Measurements from ENCODE around the gene BRPF1. TPM values are rescaled to one million over a fixed set of nuclear protein-coding genes. Genes with fewer than 3 reads are reported as not detected.
"Not testable (repeated sequence)": the region's sequence is repeated elsewhere in the genome, so short reads cannot be mapped to it uniquely, and the experiment has no call there.

The BRPF1 gene
- total RNA-seq, 2 donors from 2014 or later, result 22.7 to 31.0 TPM

DNA sequence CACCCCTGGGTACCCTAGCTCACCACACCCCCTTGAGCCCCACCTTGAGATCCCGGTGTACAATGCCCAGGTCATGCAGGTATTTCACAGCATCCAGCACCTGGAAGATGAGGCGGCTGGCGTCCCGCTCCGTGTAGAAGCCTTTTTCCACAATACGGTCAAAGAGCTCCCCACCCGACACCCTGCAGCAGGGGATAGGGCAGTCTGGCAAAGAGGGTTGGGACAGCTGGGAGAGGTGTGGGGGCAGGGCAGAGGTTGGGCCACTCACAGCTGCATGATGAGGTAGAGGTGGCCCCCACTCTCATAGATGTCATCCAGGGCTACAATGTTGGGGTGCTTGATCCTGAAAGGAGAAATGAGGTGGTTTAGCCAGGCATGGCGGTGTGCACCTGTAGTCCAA is 31.3 kb downstream of the BRPF1 start:
- Mint-ChIP-seq H3K9me3 (no peaks in the 10 kb centered on the region), H3K36me3 (ENCODE audit: low read depth) (peaks cover 99% of the 10 kb centered on the region), H3K4me1 (peaks cover 14% of the 10 kb centered on the region), H3K4me3 (no peak overlapping the region), H3K27me3 (no peaks in the 10 kb centered on the region), H3K27ac (no peak overlapping the region)
- ATAC-seq (replicated peaks), result no peak

DNA sequence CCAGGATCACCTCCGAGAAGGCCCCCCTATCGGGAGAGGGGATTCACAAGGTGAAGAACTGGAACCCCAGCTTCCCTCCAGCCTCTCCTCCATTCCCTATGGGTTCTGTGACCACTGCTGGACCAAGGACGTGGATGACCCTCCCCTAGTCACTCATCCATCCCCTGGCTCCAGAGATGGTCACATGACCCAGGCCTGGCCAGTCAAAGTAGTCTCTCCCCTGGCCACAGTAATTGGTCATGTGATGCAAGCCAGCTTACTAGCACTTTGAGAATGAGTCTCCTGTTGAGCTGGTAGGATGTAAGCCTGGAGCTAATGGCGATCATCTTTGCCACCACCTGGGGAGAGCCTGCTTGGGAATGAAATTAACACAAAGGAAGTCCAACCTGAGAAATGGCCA is 34.3 kb downstream of the BRPF1 start:
- ATAC-seq (replicated peaks), result no peak
- H3K4me3 Mint-ChIP-seq, result peak overlapping the region; percentile 29
- peaks cover 86% of the 10 kb centered on the region for H3K36me3 Mint-ChIP-seq (ENCODE audit: low read depth)
- no peak overlapping the region for H3K27ac Mint-ChIP-seq
- peaks cover 21% of the 10 kb centered on the region for H3K4me1 Mint-ChIP-seq
- no peaks in the 10 kb centered on the region for H3K27me3 Mint-ChIP-seq
- H3K9me3 Mint-ChIP-seq, result no peaks in the 10 kb centered on the region

DNA sequence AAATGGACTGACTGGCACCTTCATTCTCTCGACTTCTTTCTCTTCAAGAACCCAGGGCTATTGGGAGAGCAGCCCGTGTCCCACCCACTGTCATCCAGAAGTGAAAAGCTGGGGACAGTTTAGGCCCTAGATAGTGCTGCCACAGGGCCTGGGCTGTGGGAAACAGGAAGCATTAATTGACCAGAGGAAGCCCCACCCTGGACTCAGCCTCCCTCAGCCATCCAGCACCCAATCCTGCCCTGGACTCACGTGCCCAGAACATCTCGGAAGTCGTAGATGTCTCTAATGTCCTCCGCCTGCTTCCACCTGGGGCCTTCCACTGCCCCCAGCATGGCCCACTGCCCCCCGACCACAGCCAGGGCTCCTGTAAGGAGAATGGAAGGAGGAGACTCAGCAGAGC is 35.9 kb downstream of the BRPF1 start:
- no peak for ATAC-seq (replicated peaks)
- Mint-ChIP-seq H3K9me3 (no peaks in the 10 kb centered on the region), H3K4me1 (peaks cover 18% of the 10 kb centered on the region), H3K4me3 (peak overlapping the region; percentile 87), H3K27ac (peak overlapping the region; percentile 6), H3K27me3 (no peaks in the 10 kb centered on the region), H3K36me3 (ENCODE audit: low read depth) (peaks cover 70% of the 10 kb centered on the region)

DNA sequence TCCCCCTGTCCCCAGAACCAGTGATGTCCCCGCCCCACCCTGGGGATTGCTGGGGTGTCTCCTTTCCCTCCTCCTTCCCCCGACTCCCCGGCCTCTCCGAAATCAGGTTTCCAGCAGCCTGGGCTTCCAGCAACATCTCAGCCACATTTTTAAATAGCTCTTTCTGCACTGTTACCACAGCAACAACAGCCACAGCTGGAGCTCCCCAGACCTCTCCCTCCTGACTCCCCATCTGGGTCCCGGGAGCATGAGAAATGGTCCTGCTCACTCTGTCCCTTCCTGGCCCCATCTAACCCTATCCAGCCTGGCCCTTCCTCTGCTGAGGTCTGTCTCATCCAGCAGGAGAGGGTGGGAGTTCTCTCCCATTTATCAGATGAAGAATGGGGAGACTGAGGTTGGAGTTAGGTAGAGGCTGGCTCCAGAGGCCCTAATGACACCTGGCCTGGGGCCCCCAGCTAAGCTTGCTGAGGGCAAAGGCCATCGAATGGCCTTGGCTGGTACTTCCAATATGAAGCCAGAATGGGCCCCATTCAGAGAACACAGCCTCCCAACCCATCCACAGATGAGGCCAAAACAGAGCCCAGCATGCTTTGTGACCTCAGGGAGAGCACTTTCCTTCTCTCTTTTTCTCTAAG is 36.7 kb downstream of the BRPF1 start:
- H3K9me3 Mint-ChIP-seq, result no peaks in the 10 kb centered on the region
- H3K27ac Mint-ChIP-seq, result peak overlapping the region; percentile 90

DNA sequence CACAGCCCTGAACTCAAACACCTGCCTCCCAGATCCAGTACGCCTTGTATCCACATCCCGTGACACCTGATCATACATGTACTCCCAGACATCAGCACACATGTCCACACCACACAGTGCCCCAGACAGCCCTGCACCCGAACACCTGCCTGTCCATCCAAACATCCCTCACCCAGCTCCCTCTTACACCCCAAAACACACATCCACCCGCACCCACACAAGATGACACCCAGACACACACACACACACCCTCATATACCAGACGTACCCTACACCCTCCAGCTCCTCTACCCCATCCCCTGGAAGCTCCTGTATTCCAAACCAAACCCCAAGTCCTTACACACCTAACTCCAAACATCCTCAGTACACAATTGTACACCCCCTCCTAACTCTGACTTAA is 37.5 kb downstream of the BRPF1 start:
- ATAC-seq (replicated peaks), result no peak
- Mint-ChIP-seq H3K27me3 (no peaks in the 10 kb centered on the region), H3K4me1 (peaks cover 18% of the 10 kb centered on the region), H3K27ac (peak overlapping the region; percentile 90), H3K36me3 (ENCODE audit: low read depth) (peaks cover 54% of the 10 kb centered on the region), H3K9me3 (no peaks in the 10 kb centered on the region), H3K4me3 (peak overlapping the region; percentile 87)

More for the DNA sequence above, 36.7 kb downstream of the BRPF1 start:
- H3K36me3 Mint-ChIP-seq (ENCODE audit: low read depth), result peaks cover 62% of the 10 kb centered on the region
- no peak for ATAC-seq (replicated peaks)
- peak overlapping the region; percentile 87 for H3K4me3 Mint-ChIP-seq
- H3K4me1 Mint-ChIP-seq, result peaks cover 18% of the 10 kb centered on the region
- no peaks in the 10 kb centered on the region for H3K27me3 Mint-ChIP-seq

DNA sequence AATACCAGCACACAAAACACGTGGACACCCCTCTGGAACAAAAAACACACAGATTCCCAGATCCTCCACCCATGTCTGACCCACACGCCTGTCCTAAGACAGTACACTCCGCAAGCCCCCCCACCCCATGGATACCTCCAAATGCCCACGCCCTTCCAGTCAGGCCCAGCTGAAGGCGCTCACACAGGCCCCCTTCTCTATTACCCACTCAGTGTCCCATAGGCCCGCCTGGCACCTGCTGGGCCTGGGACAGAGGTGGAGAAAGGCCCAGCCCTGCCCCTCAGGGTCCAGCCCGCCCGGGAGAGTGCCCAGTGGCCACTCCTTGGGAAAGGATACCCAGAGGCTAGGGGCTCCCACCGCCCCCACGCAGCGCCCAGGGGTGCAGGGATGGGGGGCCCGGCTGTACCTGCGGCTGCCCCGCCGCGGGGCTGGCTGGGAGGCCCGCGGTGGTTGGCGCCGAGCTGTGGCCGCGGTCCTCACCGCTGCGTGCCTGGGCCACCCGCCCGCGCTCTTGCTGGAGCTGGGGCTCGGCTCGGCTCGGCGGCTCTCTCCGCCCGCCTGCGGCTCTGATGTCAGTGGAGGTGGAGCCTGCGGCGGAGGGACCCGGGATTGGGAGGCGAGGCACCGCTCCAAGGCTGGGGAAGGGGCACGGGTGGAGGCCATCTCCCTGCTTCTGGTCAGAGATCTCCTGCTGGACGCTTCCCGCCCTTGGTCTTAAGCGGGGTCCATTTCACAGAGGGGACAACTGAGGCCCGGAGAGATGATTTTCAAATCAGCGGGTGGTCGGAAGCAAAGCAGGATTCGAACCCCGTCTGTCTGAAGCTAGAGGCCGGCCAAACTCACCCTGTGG is 38.1 kb downstream of the BRPF1 start, which contains the start of gene CAMK1:
Gene CAMK1, minus strand, starts transcription at position 522 of the 850 bp plus-strand sequence. CDS start 2,198 bp downstream, outside the sequence.
- Mint-ChIP-seq H3K9me3 (no peaks in the 10 kb centered on the region), H3K27ac (peak within 1 kb of the TSS; percentile 90), H3K36me3 (ENCODE audit: low read depth) (peaks cover 48% of the 10 kb centered on the region), H3K4me3 (peak within 1 kb of the TSS; percentile 87), H3K4me1 (peaks cover 18% of the 10 kb centered on the region), H3K27me3 (no peaks in the 10 kb centered on the region)
- ATAC-seq (replicated peaks), result peak; percentile 98

DNA sequence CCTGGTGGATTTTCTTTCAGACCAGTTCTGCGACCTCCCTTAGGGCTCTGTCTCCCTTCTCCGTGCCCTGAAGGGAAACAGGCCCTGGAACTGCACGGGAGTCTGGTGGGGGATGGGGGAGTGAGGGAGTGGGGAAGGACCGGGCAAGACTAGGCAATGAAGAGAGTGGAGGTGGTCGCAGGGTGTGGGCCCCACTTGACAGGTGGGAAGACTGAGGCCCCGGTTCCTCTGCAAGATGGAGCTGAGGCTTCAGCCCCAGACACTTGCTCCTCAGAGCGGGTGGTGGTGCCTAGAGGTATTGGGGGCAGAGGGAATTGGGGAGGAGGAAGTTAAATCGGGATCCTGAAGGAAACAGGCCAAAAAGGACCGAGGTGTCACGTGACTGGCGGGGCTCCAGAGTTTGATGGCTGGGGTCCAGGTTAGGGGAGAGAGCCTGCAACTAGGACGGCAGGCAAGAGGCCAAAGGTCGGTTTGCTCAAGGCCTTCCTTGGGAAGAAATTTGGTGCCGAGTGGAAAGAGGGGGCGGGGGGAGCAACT is 38.8 kb downstream of the BRPF1 start:
- Mint-ChIP-seq H3K4me1 (peaks cover 18% of the 10 kb centered on the region), H3K27ac (peak overlapping the region; percentile 70), H3K27me3 (no peaks in the 10 kb centered on the region), H3K4me3 (peak overlapping the region; percentile 87), H3K36me3 (ENCODE audit: low read depth) (peaks cover 41% of the 10 kb centered on the region), H3K9me3 (no peaks in the 10 kb centered on the region)
- no peak for ATAC-seq (replicated peaks)

DNA sequence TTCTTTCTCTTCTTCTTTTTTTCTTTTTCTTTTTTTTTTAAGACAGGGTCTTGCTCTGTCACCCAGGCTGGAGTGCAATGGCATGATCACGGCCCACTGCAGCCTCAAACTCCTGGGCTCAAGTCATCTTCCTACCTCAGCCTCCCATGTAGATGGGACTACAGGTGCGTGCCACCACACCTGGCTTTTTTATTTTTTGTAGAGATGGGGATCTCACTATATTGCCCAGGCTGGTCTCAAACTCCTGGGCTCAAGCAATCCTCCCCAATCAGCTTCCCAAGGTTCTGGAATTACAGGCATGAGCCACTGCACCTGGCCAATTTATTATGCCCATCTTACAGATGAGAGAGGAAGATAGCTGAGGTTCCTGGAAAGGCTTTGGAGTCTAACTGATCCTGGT is 39.5 kb downstream of the BRPF1 start:
- H3K36me3 Mint-ChIP-seq (ENCODE audit: low read depth), result peaks cover 35% of the 10 kb centered on the region
- not testable (repeated sequence) for ATAC-seq (replicated peaks); H3K9me3 Mint-ChIP-seq; H3K27me3 Mint-ChIP-seq
- peak overlapping the region; percentile 70 for H3K27ac Mint-ChIP-seq
- H3K4me1 Mint-ChIP-seq, result peaks cover 20% of the 10 kb centered on the region
- H3K4me3 Mint-ChIP-seq, result peak overlapping the region; percentile 87

DNA sequence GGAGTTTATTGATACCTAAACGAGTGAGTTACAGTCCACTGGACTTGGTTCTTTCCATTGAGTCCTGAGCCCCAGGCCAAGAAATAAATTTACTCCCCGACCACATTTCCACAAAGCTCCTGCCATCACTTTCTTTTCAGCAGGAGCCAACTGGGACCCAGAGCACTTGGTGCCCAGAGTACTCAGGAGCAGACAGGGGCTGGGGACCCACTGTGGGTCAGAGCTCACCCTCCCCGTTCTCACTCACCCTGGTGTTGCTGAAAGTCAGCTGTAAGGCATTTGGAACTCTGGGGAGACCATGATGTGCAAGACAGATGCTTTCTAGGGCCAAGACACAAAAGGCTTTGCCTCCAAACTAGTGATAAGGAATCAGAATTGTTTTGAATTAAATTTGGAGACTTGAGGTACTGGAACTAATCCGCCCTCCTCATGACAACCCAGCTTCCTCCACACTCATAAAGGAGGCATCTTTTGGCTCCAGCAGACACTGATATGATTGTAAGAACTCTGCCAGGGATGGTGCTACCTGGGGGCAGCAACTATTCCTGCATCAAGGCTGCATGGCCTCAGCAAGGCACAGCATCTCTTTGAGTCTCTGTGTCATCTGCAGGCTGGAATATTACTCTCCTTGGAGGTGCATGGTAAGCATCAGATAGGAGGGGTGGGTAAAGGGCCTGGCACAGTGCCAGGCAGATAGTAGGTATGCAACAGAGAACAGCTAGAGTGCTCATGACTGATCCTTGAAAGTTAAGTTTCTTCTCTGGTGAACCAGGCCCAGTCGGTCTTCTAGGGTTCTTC is 45.6 kb downstream of the BRPF1 start:
- peak overlapping the region; percentile 94 for H3K27ac Mint-ChIP-seq
- H3K27me3 Mint-ChIP-seq, result no peaks in the 10 kb centered on the region
- no peak for ATAC-seq (replicated peaks)
- H3K4me1 Mint-ChIP-seq, result peaks cover 38% of the 10 kb centered on the region
- H3K36me3 Mint-ChIP-seq (ENCODE audit: low read depth), result peaks cover 35% of the 10 kb centered on the region
- H3K9me3 Mint-ChIP-seq, result peaks cover 3% of the 10 kb centered on the region
- H3K4me3 Mint-ChIP-seq, result peak overlapping the region; percentile 87

DNA sequence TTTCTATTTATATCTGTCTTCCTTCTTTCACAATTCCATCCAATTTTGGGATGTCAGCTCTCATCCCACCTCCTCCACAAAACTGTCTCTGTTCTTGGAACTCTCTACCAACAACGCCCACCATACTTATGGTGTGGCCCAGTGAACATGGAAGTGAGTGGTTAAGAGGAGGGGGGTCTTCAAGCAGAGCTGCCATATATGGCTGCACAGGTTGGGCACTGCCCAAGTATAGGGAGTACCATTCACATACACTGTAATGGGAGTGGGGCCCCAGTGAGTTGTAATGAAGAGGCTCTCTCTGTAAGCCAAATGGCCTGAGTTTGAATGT is 46.1 kb downstream of the BRPF1 start:
- Mint-ChIP-seq H3K27ac (peak overlapping the region; percentile 94), H3K27me3 (no peaks in the 10 kb centered on the region)
- ATAC-seq (replicated peaks), result peak; percentile 39

DNA sequence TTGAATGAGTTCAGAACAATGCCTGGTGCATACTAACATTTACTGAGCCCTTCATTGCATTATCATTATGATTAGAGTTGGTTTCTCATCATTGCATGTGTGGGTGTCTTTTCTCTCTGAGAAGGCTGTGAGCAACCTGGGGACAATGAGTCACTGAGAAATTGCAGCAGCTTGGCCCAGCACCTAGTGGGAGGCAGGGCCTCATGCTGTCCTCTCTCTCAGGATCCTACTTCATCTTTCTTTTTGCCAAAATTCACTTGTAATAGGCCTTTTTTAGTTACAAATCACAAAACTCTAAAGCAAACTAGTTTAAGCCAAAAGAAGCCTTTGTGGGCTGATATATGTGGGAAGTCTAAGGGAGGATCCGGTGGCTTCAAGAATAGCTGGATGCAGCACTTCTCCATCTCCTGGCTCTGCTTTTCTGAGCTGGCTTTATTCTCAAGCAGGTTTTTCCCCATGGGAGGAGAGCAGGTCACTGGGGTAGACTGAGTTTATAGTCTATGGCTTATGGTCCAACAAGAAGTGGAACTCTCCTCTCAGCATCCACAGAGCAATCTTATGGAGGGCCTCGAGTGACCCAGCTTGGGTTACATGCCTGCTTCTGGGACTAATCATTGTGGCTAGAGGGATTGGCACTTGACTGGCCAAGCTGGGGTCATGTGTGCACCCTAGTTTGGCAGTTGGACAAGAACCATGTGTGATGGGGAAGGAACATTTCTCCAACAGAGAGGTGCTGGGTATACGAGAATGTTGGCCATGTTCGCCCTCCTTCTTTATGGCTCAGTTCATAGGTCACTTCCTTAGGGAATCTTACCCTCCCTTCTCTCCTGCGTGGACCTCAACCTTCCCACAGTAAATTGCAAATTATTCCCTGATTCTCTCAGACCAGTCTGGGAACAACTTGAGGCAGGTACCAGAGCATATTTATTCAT is 46.9 kb downstream of the BRPF1 start:
- peaks cover 38% of the 10 kb centered on the region for H3K4me1 Mint-ChIP-seq
- peaks cover 48% of the 10 kb centered on the region for H3K36me3 Mint-ChIP-seq (ENCODE audit: low read depth)
- H3K27me3 Mint-ChIP-seq, result no peaks in the 10 kb centered on the region
- peaks cover 3% of the 10 kb centered on the region for H3K9me3 Mint-ChIP-seq
- ATAC-seq (replicated peaks), result peak; percentile 90
- peak overlapping the region; percentile 87 for H3K4me3 Mint-ChIP-seq
- peak overlapping the region; percentile 94 for H3K27ac Mint-ChIP-seq

More for the DNA sequence above, 46.1 kb downstream of the BRPF1 start:
- H3K9me3 Mint-ChIP-seq, result peaks cover 3% of the 10 kb centered on the region
- H3K4me3 Mint-ChIP-seq, result peak overlapping the region; percentile 87
- H3K36me3 Mint-ChIP-seq (ENCODE audit: low read depth), result peaks cover 41% of the 10 kb centered on the region
- peaks cover 38% of the 10 kb centered on the region for H3K4me1 Mint-ChIP-seq

DNA sequence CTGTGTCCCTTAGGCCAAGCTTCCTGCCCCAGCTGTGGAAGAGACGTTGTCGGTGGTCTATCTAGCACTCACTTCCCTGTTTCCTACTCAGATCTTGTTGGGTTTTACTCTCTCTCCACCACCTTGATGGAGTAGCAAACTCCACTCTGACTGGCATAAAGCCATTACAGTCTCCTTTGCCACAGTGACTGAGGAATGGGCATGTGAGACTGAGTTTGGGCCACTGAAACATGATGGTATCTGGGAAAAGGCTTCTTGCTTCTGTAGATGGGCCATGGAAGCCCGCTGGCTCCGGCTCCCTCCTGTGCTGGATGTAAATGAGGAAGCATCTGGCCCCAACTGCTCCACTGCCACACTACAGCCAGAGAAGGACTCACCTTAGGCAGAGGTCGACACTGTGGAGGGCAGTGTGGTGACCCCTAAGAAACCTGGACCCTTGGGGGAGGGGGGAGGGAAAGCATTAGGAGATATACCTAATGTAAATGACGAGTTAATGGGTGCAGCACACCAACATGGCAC is 47.6 kb downstream of the BRPF1 start:
- peaks cover 55% of the 10 kb centered on the region for H3K36me3 Mint-ChIP-seq (ENCODE audit: low read depth)
- H3K9me3 Mint-ChIP-seq, result peaks cover 3% of the 10 kb centered on the region
- no peak for ATAC-seq (replicated peaks)
- peak overlapping the region; percentile 94 for H3K27ac Mint-ChIP-seq
- H3K4me1 Mint-ChIP-seq, result peaks cover 38% of the 10 kb centered on the region
- peak overlapping the region; percentile 87 for H3K4me3 Mint-ChIP-seq
- H3K27me3 Mint-ChIP-seq, result no peaks in the 10 kb centered on the region

DNA sequence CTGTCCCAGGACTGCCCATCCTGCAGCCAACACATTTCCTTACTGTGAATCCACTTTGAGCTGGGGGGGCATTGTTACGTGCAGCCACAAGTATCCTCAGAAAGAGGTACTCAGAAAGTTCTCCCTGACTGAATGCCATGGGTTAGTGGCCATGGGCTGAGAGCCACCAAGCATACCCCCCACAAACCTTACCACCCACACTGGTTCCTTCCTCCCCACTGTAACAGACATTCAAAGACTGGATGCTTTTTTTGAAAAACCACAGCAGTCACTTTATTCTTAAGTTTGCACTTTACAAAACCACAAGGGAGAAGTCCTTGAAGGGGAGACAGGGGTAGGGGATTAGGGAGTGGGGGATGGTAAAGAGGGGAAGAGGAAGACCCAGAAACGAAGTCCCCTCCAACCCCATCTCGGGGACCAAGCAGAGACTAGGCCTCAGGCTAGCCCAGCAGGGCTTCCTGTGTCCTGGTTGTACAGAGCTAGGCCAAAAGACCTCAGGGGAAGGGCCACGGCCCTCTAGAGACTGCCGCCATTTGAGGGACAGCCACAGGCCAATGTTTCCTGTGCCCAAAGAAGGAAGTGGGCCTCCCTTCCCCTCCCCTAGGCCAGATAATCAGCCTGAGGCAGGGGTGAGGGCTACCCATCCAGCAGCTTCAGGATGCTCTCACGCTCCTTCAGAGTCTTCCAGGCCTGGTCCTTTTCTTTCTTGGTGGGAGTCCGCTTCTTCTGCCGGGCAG is 48.4 kb downstream of the BRPF1 start:
- Mint-ChIP-seq H3K27ac (peak overlapping the region; percentile 94), H3K27me3 (no peaks in the 10 kb centered on the region), H3K9me3 (peaks cover 3% of the 10 kb centered on the region), H3K4me3 (peak overlapping the region; percentile 87), H3K36me3 (ENCODE audit: low read depth) (peaks cover 63% of the 10 kb centered on the region), H3K4me1 (peaks cover 38% of the 10 kb centered on the region)
- ATAC-seq (replicated peaks), result peak; percentile 52
